Posterior vena cava (tissue), 2 donors: ENCODE data around the gene SIX6. TPM values are rescaled to one million over a fixed set of nuclear protein-coding genes. Genes with fewer than 3 reads are reported as not detected.
"Not testable (repeated sequence)": the region's sequence is repeated elsewhere in the genome, so short reads cannot be mapped to it uniquely, and the experiment has no call there.

Source experiments
- DNase-seq: peaks from one replicate; pipeline ENCODE4 v3.0.0-alpha.2; 2020; ENCODE audit warnings: low spot score
- intact Hi-C, 2 donors: fragments of 100-400 bp; cut with DNase I; formaldehyde crosslinking; loops; one replicate each; pipeline versions ENCODE4 v1.14.1 to v1.14.2; 2022 to 2023
- long read RNA-seq, 2 donors: library from polyadenylated mRNA; unstranded; transcript quantifications; one replicate each; pipeline ENCODE4 v2.0.0, GENCODE V29; 2020 to 2021
- total RNA-seq, 2 donors: library from RNA; stranded (reverse); fragmentation: NEBNext Ultra II Directional; extraction: Animal tissue kit (Norgen Biotek cat#: 25700); gene quantifications; one replicate each; pipeline ENCODE4 v1.2.1, GENCODE V29; 2021
- donor health status: DM: yes; HTN: yes; CAD: no.
- donor health status: DM: yes; HTN: yes; CAD: no.

Gene SIX6
- total RNA-seq = not detected
- long read RNA-seq, donor 1 = 0 reads
- long read RNA-seq, donor 2 = 0 reads

- intact Hi-C loops = no loop called here
- no peak for DNase-seq
Measured at GRCh38 chr14:60508707-60509437, at the start of gene SIX6. SIX6 (plus strand) TSS chr14:60509146; CDS start chr14:60509399, 253 bp downstream.

DNA sequence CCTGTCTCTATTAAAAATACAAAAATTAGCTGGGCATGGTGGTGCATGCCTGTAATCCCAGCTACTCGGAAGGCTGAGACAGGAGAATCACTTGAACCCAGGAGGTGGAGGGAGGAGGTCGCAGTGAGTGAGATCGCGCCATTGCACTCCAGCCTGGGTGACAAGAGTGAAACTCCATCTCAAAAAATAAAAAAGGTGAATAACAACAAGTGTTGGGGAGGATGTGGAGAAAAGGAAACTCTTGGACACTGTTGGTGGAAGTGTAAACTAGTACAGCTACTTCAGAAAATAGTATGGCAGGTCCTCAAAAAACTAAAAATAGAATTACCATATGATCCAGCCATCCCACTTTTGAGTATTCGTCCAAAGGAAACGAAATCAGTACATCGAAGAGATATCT, 28.7 kb upstream of the SIX6 start:
- intact Hi-C loops, DNase-seq: not testable (repeated sequence)

DNA sequence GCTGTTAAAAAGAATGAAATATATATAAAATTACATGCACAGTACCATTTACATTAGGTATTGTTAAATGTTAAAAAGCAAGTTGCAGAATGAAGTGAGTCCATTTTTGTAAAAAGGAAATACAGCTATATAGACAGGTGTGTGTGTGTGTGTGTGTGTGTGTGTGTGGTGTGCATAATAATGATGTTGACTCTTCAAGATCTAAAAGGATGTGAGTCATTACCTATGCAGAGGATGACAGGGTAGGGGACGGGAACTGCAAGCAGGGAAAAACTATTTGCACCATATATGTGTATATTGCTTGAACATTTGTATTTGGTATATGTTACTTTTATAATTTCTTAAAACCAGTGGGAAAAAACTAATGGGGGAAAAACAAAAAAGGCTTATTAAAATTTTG, 26.2 kb upstream of the SIX6 start:
- intact Hi-C loops = no loop called here
- no peak for DNase-seq

GRCh38 chr14:60485057-60485597, 23.8 kb upstream of the SIX6 start:
- no peak for DNase-seq
- intact Hi-C loops = no loop called here

DNA sequence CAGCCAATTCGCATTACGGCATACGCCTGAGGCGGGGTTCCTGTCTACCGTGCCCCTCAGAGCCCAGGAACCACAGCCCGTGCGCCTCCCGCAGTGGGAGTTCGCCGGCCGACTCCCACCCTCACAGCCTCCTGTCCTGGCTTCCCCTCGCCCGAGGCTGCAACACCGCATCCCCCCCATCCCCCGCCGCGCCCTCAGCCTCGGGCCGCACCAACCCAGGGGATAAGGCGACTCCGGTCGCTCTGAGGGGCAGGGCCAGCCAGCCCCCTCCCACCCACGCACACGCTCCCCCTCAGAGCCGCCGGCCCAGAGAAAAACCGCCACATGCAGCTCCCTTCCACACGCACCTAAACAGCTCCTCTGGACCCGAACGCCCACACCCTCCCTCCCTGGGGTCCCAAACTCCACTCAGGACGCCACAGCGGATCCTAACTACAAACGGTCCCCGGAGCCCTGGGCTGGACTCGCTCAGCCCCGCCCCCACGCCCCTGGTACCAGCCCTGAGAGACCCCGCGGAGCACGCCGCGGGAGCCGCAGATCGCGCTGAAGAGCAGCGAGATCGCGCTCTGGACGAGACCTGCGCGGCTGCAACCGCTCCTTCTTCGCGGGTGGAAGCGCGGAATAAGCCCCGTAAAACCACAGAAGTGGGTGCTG, 23.2 kb upstream of the SIX6 start, which contains the start of gene C14orf39:
Gene C14orf39 (minus strand): TSS at position 466 of the 654 bp plus-strand sequence. CDS start 985 bp downstream, outside the sequence.
- intact Hi-C loops = no loop called here

DNA sequence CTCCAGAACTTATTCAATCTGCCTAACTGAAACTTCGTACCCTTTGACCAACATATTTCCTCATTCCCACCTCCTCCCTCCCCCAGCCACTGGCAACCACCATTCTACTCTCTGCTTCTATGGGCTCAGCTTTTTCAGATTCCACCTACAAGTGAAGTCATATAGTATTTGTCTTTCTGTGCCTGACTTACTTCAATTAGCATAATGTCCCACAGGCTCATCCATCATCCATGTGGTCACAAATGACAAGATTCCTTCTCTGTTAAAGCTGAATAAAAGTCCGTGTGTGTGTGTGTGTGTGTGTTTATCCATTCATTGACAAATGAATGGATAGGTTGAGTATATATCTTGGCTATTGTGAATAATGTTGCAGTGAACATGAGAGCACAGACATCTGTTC, 21.7 kb upstream of the SIX6 start:
- intact Hi-C loops = no loop called here
- no peak for DNase-seq

More for the DNA sequence above, 23.2 kb upstream of the SIX6 start, which contains the start of gene C14orf39:
- DNase-seq = no peak

- intact Hi-C loops = no loop called here
- no peak for DNase-seq
Measured at GRCh38 chr14:60488175-60488574, 20.8 kb upstream of the SIX6 start.

DNA sequence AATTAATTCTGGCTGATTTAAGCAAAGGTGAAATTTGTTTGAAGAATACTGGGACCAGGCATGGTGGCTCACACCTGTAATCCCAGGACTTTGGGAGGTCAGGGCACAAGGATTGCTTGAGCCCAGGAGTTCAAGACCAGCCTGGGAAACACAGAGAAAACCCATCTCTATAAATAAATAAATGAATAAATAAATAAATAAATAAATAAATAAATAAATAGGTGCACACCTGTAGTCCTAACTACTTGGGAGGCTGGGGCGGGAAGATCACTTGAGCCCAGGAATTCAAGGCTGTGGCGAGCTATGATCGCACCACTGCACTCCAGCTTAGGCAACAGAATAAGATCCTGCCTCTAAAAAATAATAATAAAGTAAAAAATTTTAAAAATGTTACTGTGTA, 18.7 kb upstream of the SIX6 start:
- no peak for DNase-seq
- intact Hi-C loops = no loop called here

DNA sequence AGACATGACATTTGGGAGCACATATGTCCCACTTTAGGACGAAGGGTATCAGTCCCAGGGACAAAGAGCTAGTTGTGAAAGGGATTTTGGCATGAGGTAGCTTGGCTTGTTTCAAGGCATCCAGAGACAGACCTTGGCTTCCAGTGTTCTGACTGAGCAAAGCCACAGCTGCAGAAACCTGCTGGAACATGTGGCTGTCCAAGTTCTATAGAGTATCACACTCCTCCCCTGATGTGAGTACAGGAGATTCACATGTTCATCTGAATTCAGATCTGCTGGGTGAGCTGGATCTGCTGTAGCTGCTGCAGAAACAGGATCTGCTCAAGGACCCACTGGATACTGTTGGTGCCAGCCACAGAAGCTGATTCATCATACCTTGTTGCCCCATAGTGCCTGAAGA, 13.0 kb upstream of the SIX6 start:
- no peak for DNase-seq
- intact Hi-C loops = no loop called here

DNA sequence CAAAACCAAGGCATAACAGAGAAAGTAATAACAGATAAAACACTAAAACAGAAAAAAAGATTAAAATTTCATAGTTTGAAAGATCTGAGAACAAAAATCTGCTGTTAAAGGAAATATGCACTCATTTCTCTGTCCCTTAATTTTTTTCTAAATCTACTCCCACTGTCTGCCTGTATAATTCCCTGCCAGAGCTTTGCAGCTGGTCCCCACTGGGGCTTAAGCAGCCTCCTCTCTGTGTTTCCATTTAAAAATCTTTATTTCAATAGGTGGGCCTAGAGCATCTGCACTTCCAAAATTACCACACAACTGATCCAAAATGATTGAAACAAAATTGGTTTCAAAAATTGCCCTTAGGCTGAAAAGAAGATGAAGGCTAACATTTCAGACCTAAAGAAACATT, 6.4 kb upstream of the SIX6 start:
- intact Hi-C loops = no loop called here
- DNase-seq = no peak

DNA sequence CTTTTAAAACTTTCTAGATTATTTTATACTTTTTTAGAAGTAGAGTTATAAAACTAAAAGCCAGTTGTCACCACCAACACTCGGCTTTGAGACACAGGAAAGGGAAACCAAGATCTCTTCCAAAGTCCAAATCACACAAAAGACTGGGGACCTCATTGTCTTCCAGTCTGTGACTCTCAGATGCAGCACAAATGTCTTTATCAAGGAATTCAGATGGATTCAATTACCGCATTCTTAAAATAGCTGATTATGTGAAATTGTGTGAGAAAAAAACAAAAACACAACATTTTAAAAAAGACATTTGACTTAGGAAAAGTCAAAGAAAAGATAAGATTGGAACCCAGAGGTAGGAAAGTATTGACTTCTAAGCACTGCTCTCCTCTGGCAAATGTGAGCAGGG, 3.5 kb upstream of the SIX6 start:
- no peak for DNase-seq
- intact Hi-C loops = no loop called here

DNA sequence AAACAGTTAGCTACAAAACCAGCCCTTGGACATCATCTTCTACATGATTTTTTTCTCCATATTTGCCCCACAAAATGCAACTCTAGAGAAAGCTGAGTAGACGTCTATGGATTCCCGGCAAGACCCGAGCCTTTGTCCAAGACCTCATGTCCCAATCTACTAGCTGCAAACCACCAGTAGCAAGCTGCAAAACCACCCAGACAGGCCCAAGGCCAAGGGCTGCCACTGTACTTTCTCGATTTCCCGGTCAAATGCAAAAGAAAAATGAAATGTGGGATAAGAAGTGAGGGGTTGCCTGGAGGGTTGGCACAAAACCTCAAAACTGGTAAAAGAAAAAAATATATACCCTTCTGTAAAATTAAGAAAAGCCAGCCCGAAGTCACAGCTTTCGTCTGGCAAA, 2.9 kb upstream of the SIX6 start:
- intact Hi-C loops = no loop called here
- no peak for DNase-seq

- intact Hi-C loops = no loop called here
- DNase-seq = no peak
Measured at GRCh38 chr14:60506462-60506984, 2.4 kb upstream of the SIX6 start.

DNA sequence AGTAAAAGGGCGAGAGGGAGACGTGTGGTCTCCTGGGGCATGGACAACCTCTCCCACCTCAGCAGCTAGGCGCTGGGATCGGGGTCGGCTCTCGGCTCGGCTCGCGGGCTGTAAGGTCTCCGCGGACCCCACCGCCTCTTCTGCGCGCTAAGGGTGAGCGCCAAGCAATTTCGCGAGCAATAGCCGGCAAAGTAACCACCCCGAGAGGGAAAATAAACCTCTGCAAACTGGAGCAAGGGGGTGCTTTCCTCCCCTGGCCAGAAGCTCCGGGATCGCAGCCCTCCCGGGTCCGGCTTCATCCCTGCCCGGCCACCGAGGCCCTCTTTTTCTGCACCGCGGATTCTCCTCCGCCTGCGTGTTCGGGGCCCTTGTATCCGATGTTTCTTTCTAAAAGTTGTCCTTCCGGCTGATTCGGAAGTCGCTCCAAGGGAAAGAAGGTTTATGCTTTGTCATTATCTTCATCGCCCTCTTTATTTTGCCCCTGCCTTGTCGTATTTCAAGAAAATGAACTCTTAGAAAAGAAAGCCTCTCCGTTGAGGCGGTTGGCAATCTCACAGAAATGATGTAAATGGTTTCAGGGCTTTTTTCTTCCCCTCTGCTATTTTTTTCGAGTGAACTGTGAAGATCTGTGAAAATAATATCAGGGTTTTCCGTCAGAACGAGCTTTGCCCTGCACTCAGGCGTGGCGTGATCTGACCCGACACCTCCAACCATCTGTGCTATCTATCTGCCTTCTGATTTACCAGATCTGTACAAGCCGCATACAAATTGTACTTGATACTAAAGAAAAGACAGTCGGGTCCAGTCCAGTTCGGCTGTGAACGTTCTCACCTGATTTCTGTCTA, 1.7 kb upstream of the SIX6 start:
- no peak for DNase-seq
- intact Hi-C loops = no loop called here

GRCh38 chr14:60508363-60508706, 611 bp upstream of the SIX6 start:
- intact Hi-C loops = no loop called here
- no peak for DNase-seq

- DNase-seq = no peak
- intact Hi-C loops = no loop called here
Measured at GRCh38 chr14:60509438-60510253, 700 bp downstream of the SIX6 start.

DNA sequence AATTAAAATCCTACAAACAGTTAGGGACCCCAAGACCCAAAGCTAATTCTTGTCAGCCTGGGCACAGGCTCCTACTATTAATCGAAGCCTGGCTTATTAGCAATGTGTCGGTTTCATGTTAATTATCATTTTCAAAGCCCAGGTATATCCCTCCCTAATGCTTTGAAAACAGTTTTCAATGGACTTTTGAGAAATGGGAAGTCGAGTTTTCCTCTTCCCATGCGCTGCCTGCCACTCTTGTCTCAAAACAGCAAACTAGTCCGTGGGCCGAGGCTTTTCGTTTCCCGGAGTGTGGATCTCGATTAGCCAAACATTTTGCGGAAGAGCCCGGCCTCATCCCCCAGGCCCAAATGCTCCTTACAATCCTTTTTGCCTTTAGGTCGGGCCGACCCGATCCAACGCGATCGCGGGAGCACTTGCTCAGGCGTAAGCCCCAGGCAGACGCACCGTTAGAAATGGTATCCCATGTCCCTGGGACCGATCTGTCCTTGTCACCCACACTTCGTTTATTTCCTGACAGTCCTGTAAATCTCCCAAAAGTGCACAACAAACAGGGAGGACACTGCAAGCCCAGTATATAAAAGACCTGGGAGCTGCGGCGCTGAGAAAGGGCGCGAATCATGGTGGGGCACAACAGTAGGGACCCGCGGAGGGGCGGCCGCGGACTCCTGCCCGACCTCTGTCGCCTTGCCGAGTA, 1.5 kb downstream of the SIX6 start:
- no peak for DNase-seq
- intact Hi-C loops = no loop called here

DNA sequence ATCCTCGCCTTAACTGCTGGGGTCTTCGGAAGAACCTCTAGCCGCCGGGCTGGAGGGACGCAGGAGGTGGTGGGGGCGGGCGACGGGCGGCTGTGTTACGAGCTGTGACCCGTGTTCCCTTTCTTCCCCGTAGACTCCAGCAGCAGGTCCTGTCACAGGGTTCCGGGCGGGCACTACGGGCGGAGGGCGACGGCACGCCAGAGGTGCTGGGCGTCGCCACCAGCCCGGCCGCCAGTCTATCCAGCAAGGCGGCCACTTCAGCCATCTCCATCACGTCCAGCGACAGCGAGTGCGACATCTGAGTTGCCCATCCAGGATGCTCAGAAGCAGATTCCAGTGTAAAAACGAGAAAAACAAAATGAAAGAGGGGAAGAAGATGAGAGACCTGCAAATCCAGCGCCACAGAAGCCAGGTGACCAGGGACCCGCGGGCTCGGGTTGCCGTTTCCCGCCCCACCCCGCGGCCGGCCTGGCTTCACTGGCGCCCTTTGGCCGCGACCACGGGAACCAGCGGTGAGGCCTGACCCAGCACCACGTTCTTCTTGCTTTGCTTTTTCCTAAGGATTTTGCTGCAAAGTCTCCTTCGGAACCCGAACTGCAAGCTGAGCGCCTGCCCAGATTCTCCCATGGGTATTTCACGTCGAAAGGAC, 2.1 kb downstream of the SIX6 start:
- intact Hi-C loops = no loop called here
- DNase-seq = no peak
